Measurements from ENCODE around the gene PCDHGA11. TPM values are rescaled to one million over a fixed set of nuclear protein-coding genes. Genes with fewer than 3 reads are reported as not detected.

PCDHGA11 gene
- total RNA-seq = 6.2 and 9.0 TPM in 2 replicates

DNA sequence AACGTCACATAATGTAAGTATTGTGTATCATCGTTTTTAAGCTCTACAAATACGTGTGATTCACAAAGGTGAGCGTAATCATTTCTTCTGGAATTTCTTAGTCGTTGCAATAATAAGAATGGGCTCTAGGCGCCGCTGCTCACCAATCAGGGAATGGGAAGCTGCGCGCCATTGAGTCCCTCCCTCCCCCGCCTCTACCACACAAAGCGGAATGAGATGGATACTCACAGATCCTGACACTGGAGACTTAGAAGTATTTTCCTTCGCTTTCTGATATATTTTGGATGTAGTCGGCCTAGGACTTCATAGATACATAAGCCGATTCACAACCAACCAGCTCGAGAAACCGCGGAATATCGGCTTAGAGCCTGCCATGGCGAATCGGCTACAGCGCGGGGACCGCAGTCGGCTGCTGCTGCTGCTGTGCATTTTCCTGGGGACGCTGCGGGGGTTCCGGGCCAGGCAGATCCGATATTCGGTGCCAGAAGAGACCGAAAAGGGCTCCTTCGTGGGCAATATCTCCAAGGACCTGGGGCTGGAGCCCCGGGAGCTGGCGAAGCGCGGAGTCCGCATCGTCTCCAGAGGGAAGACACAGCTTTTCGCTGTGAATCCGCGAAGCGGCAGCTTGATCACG lies at the start of gene PCDHGA11:
Gene PCDHGA11, plus strand, starts transcription at position 197 of the 634 bp plus-strand sequence. Its CDS starts 177 bp downstream, at position 374.

DNA sequence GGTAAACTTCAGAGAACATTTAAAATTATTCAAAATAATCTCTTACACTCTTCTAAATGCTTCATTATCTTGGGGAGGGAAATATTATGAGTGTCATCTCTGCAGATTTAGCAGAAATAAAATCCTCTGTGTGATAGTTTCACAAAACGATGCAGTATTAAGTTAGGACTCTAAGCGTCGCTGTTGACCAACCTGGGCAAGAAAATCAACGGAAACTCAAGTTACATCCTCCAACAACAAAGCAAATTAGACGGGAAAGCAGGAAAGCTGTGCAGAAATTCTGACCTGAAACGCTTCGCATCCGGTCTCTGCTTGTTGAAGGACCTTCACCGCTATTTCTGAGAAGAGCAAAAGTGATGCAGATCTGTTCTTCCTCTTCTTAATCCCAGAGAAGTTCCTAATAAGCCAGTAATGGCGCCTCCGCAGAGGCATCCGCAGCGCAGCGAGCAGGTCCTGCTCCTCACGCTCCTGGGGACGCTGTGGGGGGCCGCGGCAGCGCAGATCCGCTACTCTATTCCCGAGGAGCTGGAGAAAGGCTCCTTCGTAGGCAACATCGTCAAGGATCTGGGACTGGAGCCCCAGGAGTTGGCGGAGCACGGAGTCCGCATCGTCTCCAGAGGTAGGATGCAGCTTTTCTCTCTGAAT lies 47.1 kb upstream of the PCDHGA11 start, which contains the start of gene PCDHGA6:
Gene PCDHGA6, plus strand, starts transcription at position 219 of the 645 bp plus-strand sequence. Its CDS starts 193 bp downstream, at position 412.

DNA sequence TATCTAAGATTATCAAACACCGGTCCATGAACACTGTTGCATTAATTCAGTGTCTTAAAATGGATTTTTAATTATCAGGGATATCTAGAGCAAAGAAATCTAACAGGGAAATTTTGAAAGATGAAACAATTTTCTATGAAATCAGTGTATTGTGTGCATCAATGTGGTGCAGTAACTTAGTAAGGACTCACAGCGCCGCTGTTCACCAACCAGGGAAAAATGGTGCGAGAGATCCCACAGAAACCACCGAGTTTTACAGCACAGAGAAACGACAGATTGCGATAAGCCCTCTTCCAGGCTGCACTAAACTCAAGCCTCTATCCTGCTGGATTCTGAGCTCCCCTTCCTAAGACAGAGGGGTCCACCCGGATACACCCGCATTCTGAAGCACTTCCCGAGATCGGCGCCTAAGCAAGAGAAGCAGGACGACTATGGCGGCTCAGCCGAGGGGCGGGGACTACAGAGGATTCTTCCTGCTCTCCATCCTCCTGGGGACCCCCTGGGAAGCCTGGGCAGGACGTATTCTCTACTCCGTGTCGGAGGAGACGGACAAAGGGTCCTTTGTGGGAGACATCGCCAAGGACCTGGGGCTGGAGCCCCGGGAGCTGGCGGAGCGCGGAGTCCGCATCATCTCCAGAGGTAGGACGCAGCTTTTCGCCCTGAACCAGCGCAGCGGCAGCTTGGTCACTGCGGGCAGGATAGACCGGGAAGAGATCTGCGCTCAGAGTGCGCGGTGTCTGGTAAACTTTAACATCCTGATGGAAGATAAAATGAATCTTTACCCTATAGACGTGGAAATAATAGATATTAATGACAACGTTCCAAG lies 38.2 kb upstream of the PCDHGA11 start, which contains the start of gene PCDHGA7:
Gene PCDHGA7, plus strand, starts transcription at position 274 of the 826 bp plus-strand sequence. Its CDS starts 158 bp downstream, at position 432.

DNA sequence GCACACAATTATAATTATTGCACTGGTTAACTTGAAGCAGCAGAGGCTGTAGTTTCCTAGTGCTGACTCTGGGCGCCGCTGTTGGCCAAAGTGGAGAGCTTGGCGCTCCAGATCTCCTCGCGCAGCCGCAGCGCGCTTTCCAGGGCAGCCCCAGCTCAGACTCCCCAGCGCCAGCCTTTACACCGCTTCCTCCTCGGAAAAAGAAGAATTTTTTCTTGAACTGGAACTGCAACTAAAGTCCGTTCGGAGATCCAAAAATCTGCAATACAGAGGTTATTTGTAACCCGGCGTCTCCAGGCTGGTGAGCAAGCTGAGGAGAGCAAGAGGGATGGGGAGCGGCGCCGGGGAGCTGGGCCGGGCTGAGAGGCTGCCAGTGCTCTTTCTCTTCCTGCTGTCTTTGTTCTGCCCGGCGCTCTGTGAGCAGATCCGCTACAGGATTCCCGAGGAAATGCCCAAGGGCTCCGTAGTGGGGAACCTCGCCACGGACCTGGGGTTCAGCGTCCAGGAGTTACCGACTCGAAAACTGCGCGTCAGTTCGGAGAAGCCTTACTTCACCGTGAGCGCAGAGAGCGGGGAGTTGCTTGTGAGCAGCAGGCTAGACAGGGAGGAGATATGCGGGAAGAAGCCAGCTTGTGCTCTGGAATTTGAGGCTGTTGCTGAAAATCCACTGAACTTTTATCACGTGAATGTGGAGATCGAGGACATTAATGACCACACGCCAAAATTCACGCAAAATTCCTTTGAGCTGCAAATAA lies 33.1 kb upstream of the PCDHGA11 start, which contains the start of gene PCDHGB4:
Gene PCDHGB4, plus strand, starts transcription at position 142 of the 755 bp plus-strand sequence. Its CDS starts 187 bp downstream, at position 329.

DNA sequence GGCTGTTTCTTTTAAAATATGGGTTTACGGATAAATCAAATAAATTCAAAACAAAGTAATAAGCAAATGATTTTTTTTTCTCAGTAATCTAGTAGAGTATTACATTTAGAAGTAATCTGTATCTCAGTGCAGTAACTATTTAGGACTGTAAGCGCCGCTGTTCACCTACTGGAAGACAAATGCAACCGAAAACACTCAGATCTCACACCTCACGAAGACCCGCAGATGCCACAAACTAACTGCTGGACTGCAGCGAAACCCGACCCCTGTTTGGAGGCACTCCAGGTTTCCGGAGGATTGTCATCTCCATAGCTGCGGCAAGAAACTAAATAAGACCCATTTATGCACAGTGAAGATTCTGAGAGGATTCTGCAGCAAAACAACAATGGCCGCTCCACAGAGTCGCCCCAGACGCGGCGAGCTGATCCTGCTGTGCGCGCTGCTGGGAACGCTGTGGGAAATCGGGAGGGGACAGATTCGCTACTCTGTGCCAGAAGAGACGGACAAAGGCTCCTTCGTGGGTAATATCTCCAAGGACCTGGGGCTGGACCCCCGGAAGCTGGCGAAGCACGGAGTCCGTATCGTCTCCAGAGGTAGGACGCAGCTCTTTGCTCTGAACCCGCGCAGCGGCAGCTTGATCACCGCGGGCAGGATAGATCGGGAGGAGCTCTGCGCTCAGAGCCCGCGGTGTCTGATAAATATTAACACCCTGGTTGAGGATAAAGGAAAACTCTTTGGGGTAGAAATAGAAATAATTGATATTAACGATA lies 28.2 kb upstream of the PCDHGA11 start, which contains the start of gene PCDHGA8:
Gene PCDHGA8, plus strand, starts transcription at position 205 of the 770 bp plus-strand sequence. Its CDS starts 181 bp downstream, at position 386.

DNA sequence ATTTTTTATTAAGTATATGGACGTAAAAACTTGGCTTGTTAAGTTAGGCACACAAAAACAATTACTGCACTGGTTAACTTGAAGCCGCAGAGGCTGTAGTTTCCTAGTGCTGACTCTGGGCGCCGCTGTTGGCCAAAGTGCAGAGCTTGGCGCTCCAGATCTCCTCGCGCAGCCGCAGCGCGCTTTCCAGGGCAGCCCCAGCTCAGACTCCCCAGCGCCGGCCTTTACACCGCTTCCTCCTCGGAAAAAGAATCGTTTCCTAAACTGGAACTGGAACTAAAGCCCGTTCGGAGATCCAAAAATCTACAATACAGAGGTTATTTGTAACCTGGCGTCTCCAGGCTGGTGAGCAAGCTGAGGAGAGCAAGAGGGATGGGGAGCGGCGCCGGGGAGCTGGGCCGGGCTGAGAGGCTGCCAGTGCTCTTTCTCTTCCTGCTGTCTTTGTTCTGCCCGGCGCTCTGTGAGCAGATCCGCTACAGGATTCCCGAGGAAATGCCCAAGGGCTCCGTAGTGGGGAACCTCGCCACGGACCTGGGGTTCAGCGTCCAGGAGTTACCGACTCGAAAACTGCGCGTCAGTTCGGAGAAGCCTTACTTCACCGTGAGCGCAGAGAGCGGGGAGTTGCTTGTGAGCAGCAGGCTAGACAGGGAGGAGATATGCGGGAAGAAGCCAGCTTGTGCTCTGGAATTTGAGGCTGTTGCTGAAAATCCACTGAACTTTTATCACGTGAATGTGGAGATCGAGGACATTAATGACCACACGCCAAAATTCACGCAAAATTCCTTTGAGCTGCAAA lies 22.9 kb upstream of the PCDHGA11 start, which contains the start of gene PCDHGB5:
Gene PCDHGB5, plus strand, starts transcription at position 192 of the 796 bp plus-strand sequence. Its CDS starts 181 bp downstream, at position 373.

DNA sequence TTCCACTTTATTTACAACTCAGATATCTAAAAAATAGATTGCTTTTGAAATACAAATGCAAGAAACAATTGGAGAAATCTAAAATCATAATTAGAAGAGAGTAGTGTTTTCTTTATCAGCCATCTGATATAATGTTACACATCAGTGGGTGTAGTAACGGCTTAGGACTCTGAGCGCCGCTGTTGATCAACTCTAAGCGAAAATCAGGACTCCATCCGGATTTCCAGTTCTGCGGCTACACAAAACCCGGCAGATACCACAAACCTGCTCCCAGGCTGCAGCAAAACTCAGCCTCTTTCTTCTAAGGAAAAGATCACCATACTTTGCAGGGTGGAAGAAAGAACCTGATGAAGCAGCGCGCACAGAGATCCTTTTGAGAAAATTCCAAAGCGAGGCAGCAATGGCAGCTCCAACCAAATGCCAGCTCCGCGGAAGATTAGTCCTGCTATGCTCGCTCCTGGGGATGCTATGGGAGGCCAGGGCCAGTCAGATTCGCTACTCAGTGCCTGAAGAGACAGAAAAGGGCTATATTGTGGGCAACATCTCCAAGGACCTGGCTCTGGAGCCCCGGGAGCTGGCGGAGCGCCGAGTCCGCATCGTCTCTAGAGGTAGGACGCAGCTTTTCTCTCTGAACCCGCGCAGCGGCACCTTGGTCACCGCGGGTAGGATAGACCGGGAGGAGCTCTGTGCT lies 18.2 kb upstream of the PCDHGA11 start, which contains the start of gene PCDHGA9:
Gene PCDHGA9, plus strand, starts transcription at position 226 of the 691 bp plus-strand sequence. Its CDS starts 175 bp downstream, at position 401.

DNA sequence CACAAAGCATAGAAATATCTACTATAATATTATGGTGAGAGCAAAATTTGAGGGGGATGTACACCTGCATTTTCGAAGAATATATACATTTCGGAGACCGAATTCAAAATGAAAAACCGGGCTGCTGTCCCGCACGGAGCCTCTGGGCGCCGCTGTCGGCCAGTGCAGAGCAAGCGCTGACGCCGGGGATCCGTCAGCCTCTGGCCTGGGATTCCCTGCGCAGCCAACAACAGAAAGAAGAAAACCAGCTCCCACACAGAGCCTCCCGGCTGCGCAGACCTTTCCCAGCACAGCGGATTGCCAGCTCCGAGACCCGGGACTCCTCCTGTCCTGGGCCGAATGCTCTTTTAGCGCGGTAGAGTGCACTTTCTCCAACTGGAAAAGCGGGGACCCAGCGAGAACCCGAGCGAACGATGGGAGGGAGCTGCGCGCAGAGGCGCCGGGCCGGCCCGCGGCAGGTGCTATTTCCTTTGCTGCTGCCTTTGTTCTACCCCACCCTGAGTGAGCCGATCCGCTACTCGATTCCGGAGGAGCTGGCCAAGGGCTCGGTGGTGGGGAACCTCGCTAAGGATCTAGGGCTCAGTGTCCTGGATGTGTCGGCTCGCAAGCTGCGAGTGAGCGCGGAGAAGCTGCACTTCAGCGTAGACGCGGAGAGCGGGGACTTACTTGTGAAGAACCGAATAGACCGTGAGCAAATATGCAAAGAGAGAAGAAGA lies 12.9 kb upstream of the PCDHGA11 start, which contains the start of gene PCDHGB6:
Gene PCDHGB6, plus strand, starts transcription at position 232 of the 716 bp plus-strand sequence. Its CDS starts 182 bp downstream, at position 414.

DNA sequence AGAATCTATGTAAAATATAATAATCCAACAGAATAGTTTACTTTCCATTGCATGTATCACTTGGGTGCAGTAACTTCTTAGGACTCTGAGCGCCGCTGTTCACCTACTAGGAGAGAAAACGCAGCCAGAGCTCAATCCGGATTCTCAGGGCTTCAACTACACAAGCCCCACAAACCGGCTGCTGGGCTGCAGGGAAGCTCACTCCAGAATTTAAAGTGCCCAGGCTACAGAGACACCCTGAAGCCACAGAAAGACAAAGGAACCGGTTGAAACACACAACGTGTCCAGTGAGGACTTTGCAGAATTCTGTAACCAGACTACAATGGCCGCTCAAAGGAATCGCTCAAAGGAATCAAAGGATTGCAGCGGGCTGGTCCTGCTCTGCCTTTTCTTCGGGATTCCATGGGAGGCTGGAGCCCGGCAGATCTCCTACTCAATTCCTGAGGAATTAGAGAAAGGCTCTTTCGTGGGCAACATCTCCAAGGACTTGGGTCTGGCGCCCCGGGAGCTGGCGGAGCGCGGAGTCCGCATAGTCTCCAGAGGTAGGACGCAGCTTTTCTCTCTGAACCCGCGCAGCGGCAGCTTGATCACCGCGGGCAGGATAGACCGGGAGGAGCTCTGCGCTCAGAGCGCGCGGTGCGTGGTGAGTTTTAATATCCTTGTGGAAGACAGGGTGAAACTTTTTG lies 7.9 kb upstream of the PCDHGA11 start, which contains the start of gene PCDHGA10:
Gene PCDHGA10, plus strand, starts transcription at position 134 of the 686 bp plus-strand sequence. Its CDS starts 189 bp downstream, at position 323.

DNA sequence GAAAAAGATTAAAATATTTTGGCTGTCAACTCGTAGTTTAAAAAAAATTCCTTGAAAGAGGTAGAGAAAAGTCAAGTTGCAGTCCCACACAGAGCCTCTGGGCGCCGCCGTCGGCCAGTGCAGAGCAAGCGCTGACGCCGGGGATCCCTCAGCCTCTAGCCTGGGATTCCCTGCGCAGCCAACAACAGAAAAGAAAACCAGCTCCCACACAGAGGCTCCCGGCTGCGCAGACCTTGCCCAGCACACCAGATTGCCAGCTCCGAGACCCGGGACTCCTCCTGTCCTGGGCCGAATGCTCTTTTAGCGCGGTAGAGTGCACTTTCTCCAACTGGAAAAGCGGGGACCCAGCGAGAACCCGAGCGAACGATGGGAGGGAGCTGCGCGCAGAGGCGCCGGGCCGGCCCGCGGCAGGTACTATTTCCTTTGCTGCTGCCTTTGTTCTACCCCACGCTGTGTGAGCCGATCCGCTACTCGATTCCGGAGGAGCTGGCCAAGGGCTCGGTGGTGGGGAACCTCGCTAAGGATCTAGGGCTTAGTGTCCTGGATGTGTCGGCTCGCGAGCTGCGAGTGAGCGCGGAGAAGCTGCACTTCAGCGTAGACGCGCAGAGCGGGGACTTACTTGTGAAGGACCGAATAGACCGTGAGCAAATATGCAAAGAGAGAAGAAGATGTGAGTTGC lies 3.2 kb upstream of the PCDHGA11 start, which contains the start of gene PCDHGB7:
Gene PCDHGB7, plus strand, starts transcription at position 184 of the 679 bp plus-strand sequence. Its CDS starts 183 bp downstream, at position 367.

DNA sequence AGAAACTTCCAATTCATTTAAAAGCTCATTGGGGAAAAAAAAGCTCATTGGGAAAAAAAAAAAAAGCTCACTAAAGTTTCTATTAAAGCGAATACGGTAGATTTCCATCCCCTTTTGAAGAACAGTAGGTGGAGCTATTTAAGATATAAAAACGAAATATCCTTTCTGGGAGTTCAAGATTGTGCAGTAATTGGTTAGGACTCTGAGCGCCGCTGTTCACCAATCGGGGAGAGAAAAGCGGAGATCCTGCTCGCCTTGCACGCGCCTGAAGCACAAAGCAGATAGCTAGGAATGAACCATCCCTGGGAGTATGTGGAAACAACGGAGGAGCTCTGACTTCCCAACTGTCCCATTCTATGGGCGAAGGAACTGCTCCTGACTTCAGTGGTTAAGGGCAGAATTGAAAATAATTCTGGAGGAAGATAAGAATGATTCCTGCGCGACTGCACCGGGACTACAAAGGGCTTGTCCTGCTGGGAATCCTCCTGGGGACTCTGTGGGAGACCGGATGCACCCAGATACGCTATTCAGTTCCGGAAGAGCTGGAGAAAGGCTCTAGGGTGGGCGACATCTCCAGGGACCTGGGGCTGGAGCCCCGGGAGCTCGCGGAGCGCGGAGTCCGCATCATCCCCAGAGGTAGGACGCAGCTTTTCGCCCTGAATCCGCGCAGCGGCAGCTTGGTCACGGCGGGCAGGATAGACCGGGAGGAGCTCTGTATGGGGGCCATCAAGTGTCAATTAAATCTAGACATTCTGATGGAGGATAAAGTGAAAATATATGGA lies 9.7 kb downstream of the PCDHGA11 start, which contains the start of gene PCDHGA12:
Gene PCDHGA12, plus strand, starts transcription at position 176 of the 782 bp plus-strand sequence. Its CDS starts 253 bp downstream, at position 429.

Other genes with a start within 250 kb of the PCDHGA11 start
- gene PCDHB7, start 248.4 kb upstream of the PCDHGA11 start, total RNA-seq = 0.22 and 0.79 TPM in 2 replicates
- gene PCDHB8, start 243.3 kb upstream of the PCDHGA11 start, total RNA-seq = under 0.01 TPM in 1 of 2 replicates, not detected in the other
- gene PCDHB16, start 238.7 kb upstream of the PCDHGA11 start, total RNA-seq = under 0.01 and 0.11 TPM in 2 replicates
- gene PCDHB9, start 233.9 kb upstream of the PCDHGA11 start, total RNA-seq = 0.54 TPM in 1 of 2 replicates, not detected in the other
- 0.39 TPM in 1 of 2 replicates, not detected in the other for gene PCDHB10, start 228.7 kb upstream of the PCDHGA11 start, total RNA-seq
- gene PCDHB11, start 221.4 kb upstream of the PCDHGA11 start, total RNA-seq = 0.39 TPM in 1 of 2 replicates, not detected in the other
- gene PCDHB12, start 212.3 kb upstream of the PCDHGA11 start, total RNA-seq = under 0.01 and 0.11 TPM in 2 replicates
- 0.43 and 0.79 TPM in 2 replicates for gene PCDHB13, start 207.1 kb upstream of the PCDHGA11 start, total RNA-seq
- 0.22 and 1.2 TPM in 2 replicates for gene PCDHB14, start 197.7 kb upstream of the PCDHGA11 start, total RNA-seq
- gene PCDHB15, start 175.7 kb upstream of the PCDHGA11 start, total RNA-seq = 0.11 and 0.39 TPM in 2 replicates
- gene SLC25A2, start 117.0 kb upstream of the PCDHGA11 start, total RNA-seq = 0.22 and 0.39 TPM in 2 replicates
- 49.9 and 60.9 TPM in 2 replicates for gene TAF7, start 100.3 kb upstream of the PCDHGA11 start, total RNA-seq
- 0.22 and 0.39 TPM in 2 replicates for gene PCDHGA1, start 90.5 kb upstream of the PCDHGA11 start, total RNA-seq
- gene PCDHGA2, start 82.3 kb upstream of the PCDHGA11 start, total RNA-seq = 0.43 and 1.2 TPM in 2 replicates
- gene PCDHGA3, start 77.2 kb upstream of the PCDHGA11 start, total RNA-seq = 0.33 and 1.2 TPM in 2 replicates
- gene PCDHGB1, start 71.0 kb upstream of the PCDHGA11 start, total RNA-seq = 0.98 and 2.0 TPM in 2 replicates
- 1.5 and 2.7 TPM in 2 replicates for gene PCDHGA4, start 66.0 kb upstream of the PCDHGA11 start, total RNA-seq
- gene PCDHGB2, start 61.1 kb upstream of the PCDHGA11 start, total RNA-seq = 0.33 and 2.4 TPM in 2 replicates
- 0.43 and 1.6 TPM in 2 replicates for gene PCDHGA5, start 56.9 kb upstream of the PCDHGA11 start, total RNA-seq
- 3.1 and 5.9 TPM in 2 replicates for gene PCDHGB3, start 50.8 kb upstream of the PCDHGA11 start, total RNA-seq
- 2.6 and 3.9 TPM in 2 replicates for gene PCDHGA6, start 47.2 kb upstream of the PCDHGA11 start, total RNA-seq
- 2.8 and 5.5 TPM in 2 replicates for gene PCDHGA7, start 38.3 kb upstream of the PCDHGA11 start, total RNA-seq
- gene PCDHGB4, start 33.4 kb upstream of the PCDHGA11 start, total RNA-seq = 12.0 and 13.0 TPM in 2 replicates
- 1.2 and 3.5 TPM in 2 replicates for gene PCDHGA8, start 28.4 kb upstream of the PCDHGA11 start, total RNA-seq
- 13.7 and 15.4 TPM in 2 replicates for gene PCDHGB5, start 23.1 kb upstream of the PCDHGA11 start, total RNA-seq
- gene PCDHGA9, start 18.3 kb upstream of the PCDHGA11 start, total RNA-seq = 4.3 and 5.7 TPM in 2 replicates
- 2.3 and 3.1 TPM in 2 replicates for gene PCDHGB6, start 13.0 kb upstream of the PCDHGA11 start, total RNA-seq
- gene PCDHGA10, start 8.1 kb upstream of the PCDHGA11 start, total RNA-seq = 4.4 and 9.4 TPM in 2 replicates
- gene PCDHGB7, start 3.4 kb upstream of the PCDHGA11 start, total RNA-seq = 1.8 and 7.5 TPM in 2 replicates
- gene PCDHGA12, start 9.5 kb downstream of the PCDHGA11 start, total RNA-seq = 6.7 and 8.2 TPM in 2 replicates
- gene PCDHGC3, start 54.9 kb downstream of the PCDHGA11 start, total RNA-seq = 9.4 and 10.3 TPM in 2 replicates
- 0.54 and 2.4 TPM in 2 replicates for gene PCDHGC4, start 64.0 kb downstream of the PCDHGA11 start, total RNA-seq
- 0.22 and 1.6 TPM in 2 replicates for gene PCDHGC5, start 68.0 kb downstream of the PCDHGA11 start, total RNA-seq
- 34.2 and 47.4 TPM in 2 replicates for gene DIAPH1, start 197.9 kb downstream of the PCDHGA11 start, total RNA-seq
- gene HDAC3, start 215.8 kb downstream of the PCDHGA11 start, total RNA-seq = 60.1 and 66.4 TPM in 2 replicates
- 7.5 and 9.7 TPM in 2 replicates for gene RELL2, start 215.9 kb downstream of the PCDHGA11 start, total RNA-seq
- gene FCHSD1, start 230.4 kb downstream of the PCDHGA11 start, total RNA-seq = 43.6 and 62.1 TPM in 2 replicates

Measured in placental epithelial cell (primary cell).